NCI-H2227 treated with DMSO at 0.1 percent for 48 hours (cell line): ENCODE data around the gene CENPN.
A peak's percentile ranks its signal among the peaks of the same experiment; 100 is the strongest.

Source experiments
- DNase-seq: peaks from one replicate; lab custom pipeline; 2025; lab: John Stamatoyannopoulos, UW

Gene CENPN

DNA sequence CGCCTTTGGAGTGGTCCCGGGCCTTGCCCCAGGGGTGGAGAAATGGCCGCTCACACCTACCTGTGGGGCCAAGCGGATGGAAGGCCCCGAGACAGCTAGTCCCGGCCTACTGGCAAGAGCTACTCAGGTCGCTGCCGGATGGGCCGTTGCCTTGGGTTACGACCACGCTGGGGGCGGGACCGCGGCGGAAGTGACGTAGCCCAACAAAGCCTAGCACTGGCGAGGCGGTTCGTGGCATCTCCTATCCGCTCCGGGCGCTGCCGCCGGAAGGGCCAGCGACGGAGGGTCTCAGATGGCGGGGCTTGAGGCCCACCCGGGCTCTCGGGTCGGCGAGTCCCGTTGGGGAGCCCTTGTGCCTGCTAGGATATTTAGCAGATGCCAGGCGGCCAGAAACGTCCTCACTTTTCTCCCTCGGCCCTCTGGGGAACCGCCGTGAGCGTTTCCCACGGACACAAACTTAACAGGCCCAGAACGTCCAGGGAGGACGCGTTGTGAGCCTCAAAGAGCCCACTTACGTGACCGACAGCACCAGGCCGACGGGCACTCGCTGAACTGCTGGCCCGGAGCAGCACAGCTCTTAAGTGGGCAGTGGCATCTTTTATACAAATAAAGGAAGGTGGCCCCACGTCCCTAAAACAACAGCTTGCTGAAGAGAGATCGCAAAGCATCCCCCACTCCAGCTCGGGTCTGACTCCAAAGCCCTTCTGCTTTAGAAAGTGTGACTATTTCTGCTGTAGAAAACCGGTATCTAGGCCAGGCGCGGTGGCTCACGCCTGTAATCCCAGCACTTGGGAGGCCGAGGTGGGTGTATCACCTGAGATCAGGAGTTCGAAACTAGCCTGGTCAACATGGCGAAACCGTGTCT lies 70.3 kb downstream of the CENPN start, which contains the start of gene C16orf46:
C16orf46 (minus strand) TSS at position 163 of the 865 bp plus-strand sequence. CDS start 13,283 bp downstream, outside the sequence.
- peak; percentile 91 for DNase-seq

DNA sequence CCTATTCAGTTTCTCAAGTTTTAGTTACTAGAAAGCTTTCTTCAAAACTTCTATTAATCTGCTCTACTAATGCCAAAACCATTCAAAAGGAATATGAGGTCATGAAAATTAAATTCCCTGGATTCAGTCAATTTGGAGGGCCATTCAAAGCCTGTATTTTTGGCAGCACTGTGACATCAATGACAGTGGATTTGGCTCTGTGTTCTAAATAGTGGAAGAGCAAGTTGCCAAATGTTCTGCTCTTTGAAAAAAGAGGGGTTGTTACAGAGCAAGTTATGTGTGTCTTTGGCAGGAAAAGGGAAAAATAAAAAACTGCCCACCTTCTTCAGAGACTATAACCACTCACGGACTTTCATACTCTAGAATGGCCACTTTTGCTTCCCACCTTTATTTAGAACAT lies 73.2 kb downstream of the CENPN start:
- no peak for DNase-seq

- no peak for DNase-seq
Observed at GRCh38 chr16:81081014-81081413, 74.0 kb downstream of the CENPN start.
